HFFc6 (cell line): ENCODE results near the gene WDR62. TPM values are rescaled to one million over a fixed set of nuclear protein-coding genes. Genes with fewer than 3 reads are reported as not detected.

Experiments used
- DNase-seq: peaks from one replicate; pipeline ENCODE4 v3.0.0-alpha.2; 2018
- H3K27ac Mint-ChIP-seq: 2 replicates; pipeline ENCODE4 v1.8.0; 2020; ENCODE audit warnings: mild to moderate bottlenecking, mixed read lengths
- H3K27me3 Mint-ChIP-seq: 2 replicates; pipeline ENCODE4 v1.8.0; 2021; ENCODE audit warnings: mild to moderate bottlenecking, moderate library complexity, mixed read lengths; ENCODE audit not compliant: insufficient read depth
- H3K36me3 Mint-ChIP-seq: 2 replicates; pipeline ENCODE4 v1.8.0; 2021; ENCODE audit warnings: low read depth, mixed read lengths
- H3K4me1 Mint-ChIP-seq: 2 replicates; pipeline ENCODE4 v1.8.0; 2020; ENCODE audit warnings: low read depth, mixed read lengths
- H3K4me3 Mint-ChIP-seq: 2 replicates; pipeline ENCODE4 v1.8.0; 2020; ENCODE audit warnings: mild to moderate bottlenecking, moderate library complexity, mixed read lengths
- H3K9me3 Mint-ChIP-seq: 2 replicates; pipeline ENCODE4 v1.8.0; 2020; ENCODE audit warnings: mild to moderate bottlenecking, mixed read lengths
- total RNA-seq, 6 experiments: library from RNA; stranded (reverse); fragmentation: NEBNext Ultra II Directional; extraction: Animal tissue kit (Norgen Biotek cat#: 25700); gene quantifications; 2 replicates in 1 of 6; 3 replicates in 5 of 6; pipeline ENCODE4 v1.2.3, GENCODE V29; 2021
- TF ChIP-seq, protein P1 (sequence below): fragments of 200-600 bp; sonication (generic); IDR thresholded peaks from 2 replicates; pipeline ENCODE4 v1.5.0; 2021; ENCODE audit warnings: antibody characterized with exemption, mild to moderate bottlenecking

WDR62 gene
- total RNA-seq, 6 experiments from 2014 or later = 6.5 to 13.8 (median 13.0) TPM

DNA sequence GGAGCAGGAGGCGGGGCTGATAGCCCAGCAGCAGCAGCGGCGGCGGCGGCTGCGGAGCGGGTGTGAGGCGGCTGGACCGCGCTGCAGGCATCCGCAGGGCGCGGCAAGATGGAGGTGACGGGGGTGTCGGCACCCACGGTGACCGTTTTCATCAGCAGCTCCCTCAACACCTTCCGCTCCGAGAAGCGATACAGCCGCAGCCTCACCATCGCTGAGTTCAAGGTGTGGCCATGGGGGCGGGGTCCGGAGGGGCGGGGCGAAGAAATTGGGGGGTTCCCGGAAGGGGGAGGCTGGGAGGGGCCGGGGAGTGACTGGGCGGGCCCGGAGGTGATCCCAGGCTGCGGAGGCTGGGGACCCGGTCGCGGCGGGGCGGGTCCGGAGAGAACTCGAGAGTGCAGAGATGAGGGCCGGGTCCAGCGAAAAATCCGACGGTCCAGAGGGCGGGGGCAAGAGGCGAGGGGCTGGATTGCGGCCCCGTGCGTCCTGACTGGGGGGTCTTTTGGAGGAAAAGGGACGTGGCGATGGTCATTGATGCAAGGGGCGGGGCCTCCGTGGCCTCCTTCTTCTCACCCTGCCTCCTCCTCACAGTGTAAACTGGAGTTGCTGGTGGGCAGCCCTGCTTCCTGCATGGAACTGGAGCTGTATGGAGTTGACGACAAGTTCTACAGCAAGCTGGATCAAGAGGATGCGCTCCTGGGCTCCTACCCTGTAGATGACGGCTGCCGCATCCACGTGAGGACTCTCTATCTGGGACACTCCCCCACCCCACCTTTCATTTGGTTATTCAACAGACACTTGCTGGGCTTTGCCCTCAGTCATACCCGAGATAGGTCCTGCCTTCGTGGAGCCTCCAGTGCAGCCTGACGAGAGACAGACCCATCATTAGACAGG is 61.0 kb downstream of the WDR62 start, which contains the start of gene TBCB:
Gene TBCB, plus strand, starts transcription at position 16 of the 891 bp plus-strand sequence. Its CDS starts 93 bp downstream, at position 109.
- Mint-ChIP-seq H3K27me3 (peaks cover 3% of the 10 kb centered on the region), H3K4me3 (peak within 1 kb of the TSS; percentile 99), H3K9me3 (no peaks in the 10 kb centered on the region), H3K4me1 (peaks cover 45% of the 10 kb centered on the region), H3K36me3 (peaks cover 36% of the 10 kb centered on the region), H3K27ac (peak within 1 kb of the TSS; percentile 98)
- TF ChIP-seq, protein P1, sequence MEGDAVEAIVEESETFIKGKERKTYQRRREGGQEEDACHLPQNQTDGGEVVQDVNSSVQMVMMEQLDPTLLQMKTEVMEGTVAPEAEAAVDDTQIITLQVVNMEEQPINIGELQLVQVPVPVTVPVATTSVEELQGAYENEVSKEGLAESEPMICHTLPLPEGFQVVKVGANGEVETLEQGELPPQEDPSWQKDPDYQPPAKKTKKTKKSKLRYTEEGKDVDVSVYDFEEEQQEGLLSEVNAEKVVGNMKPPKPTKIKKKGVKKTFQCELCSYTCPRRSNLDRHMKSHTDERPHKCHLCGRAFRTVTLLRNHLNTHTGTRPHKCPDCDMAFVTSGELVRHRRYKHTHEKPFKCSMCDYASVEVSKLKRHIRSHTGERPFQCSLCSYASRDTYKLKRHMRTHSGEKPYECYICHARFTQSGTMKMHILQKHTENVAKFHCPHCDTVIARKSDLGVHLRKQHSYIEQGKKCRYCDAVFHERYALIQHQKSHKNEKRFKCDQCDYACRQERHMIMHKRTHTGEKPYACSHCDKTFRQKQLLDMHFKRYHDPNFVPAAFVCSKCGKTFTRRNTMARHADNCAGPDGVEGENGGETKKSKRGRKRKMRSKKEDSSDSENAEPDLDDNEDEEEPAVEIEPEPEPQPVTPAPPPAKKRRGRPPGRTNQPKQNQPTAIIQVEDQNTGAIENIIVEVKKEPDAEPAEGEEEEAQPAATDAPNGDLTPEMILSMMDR = no peak
- no peak for DNase-seq

DNA sequence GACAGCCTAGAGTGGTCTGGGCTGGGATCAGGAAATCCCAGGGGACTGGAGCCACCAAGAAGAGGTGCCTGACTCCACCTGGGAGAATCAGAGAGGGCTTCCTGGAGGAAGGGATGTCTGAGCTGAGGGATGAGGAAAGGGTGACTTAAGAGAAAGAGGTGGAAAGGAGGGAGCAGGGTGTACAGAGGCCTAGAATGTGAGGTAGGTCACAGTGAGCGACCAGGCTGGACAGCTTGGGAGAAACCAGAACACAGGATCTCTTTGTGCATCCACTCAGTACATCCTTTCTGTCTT is 61.6 kb downstream of the WDR62 start:
- H3K27me3 Mint-ChIP-seq = peaks cover 3% of the 10 kb centered on the region
- no peak for DNase-seq
- H3K27ac Mint-ChIP-seq = peak overlapping the region; percentile 98
- TF ChIP-seq, protein P1 = no peak
- H3K9me3 Mint-ChIP-seq = no peaks in the 10 kb centered on the region
- H3K4me3 Mint-ChIP-seq = peak overlapping the region; percentile 99
- H3K4me1 Mint-ChIP-seq = peaks cover 45% of the 10 kb centered on the region
- peaks cover 36% of the 10 kb centered on the region for H3K36me3 Mint-ChIP-seq

DNA sequence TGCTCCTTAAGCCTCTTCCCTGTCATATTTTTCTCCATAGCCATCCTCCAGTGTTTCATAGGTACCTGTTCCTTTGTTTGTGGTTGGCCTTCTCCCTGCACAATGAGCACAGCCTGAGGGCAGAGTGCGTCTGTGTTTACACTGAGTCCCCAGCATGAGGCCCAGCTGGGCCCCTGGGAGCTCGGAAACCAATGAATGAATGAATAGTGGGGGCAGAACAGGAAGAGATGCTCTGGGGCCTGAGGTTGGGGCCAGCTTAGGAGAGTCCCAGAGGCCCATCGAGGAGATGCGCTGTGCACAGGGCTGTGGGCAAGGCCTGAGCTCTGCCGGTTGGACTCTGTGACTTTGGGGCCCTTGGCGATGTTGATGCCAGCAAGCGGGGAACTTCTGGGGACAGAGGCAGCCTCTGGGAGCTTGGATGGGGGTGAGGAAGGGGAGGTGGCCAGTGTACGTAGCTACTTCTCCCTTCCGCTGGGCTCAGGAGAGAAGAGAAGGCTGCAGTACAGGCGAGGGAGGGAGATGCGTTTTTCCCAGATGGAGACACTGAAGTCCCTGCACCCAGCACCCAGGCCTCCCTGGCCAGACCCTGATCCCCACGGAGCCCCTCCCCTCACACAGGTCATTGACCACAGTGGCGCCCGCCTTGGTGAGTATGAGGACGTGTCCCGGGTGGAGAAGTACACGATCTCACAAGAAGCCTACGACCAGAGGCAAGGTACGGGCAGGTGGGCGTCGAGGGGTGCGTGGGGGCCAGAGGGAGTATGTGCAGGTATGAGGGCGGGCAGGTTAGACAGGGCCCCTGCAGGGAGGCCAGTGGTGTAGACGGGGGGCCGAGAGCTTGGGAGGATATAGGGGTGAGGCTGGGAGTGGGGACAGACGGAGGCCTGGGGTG is 65.6 kb downstream of the WDR62 start:
- TF ChIP-seq, protein P1 = no peak

DNA sequence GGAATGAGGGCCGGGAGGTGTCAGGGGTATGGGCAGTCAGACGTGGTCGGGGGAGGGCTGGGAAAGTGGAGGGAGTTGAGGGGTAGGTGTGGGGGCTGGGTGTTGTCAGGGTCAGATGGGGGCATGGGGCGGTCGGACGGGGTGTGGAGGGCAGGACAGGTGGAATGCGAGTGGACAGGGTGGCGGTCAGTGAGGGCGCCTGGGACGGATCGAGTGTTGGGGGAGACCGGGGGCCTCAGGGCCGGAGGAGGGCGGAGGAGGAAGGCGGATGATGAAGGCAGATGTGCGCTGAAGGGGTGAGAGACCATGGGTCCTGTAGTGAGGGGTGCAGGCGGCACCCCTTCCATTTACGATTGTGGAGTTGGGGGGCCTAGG is 66.3 kb downstream of the WDR62 start:
- Mint-ChIP-seq H3K9me3 (no peaks in the 10 kb centered on the region), H3K36me3 (peaks cover 38% of the 10 kb centered on the region), H3K27ac (no peak overlapping the region), H3K4me3 (no peak overlapping the region), H3K27me3 (no peaks in the 10 kb centered on the region; the same call in 1 of the 2 replicates), H3K4me1 (peaks cover 29% of the 10 kb centered on the region)
- TF ChIP-seq, protein P1 = no peak
- DNase-seq = no peak

More for the DNA sequence above, 65.6 kb downstream of the WDR62 start:
- Mint-ChIP-seq H3K36me3 (peaks cover 32% of the 10 kb centered on the region), H3K4me3 (no peak overlapping the region), H3K27me3 (no peaks in the 10 kb centered on the region; the same call in 1 of the 2 replicates), H3K27ac (no peak overlapping the region), H3K9me3 (no peaks in the 10 kb centered on the region), H3K4me1 (peaks cover 30% of the 10 kb centered on the region)
- no peak for DNase-seq

DNA sequence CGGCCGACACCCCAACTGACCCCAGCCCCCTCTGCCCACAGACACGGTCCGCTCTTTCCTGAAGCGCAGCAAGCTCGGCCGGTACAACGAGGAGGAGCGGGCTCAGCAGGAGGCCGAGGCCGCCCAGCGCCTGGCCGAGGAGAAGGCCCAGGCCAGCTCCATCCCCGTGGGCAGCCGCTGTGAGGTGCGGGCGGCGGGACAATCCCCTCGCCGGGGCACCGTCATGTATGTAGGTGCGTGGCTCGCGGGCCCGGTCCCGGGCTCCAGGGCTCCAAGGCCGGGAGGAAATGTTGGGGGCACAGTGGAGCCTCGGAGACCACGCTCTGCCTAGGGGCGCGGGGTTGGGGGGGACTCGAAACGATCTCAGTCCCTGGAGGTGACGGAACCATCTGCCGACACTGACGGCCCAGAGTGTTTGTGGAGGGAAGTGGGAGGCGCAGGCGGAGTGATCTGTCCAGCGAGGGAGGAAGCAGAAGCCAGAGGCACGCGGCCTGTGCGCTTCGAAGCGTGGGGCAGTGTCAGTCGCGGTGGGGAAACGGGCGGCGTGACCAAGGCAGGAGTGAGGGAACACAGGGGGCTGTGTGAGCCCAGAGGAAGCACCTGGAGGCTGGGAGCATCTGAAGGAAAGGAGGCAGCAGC is 66.9 kb downstream of the WDR62 start:
- TF ChIP-seq, protein P1 = no peak
- Mint-ChIP-seq H3K9me3 (no peaks in the 10 kb centered on the region), H3K4me3 (no peak overlapping the region), H3K27ac (no peak overlapping the region), H3K27me3 (no peaks in the 10 kb centered on the region; the same call in 1 of the 2 replicates), H3K36me3 (peaks cover 34% of the 10 kb centered on the region), H3K4me1 (peaks cover 22% of the 10 kb centered on the region)
- no peak for DNase-seq
